GM19468 (cell line): ENCODE data around the gene DEPDC5.

Source experiments
- ATAC-seq: cut with Tn5 transposase; IDR thresholded peaks from one replicate; pipeline ENCODE4 v1.9.1; 2021; ENCODE audit warnings: mild to moderate bottlenecking, moderate library complexity, moderate number of reproducible peaks; ENCODE audit not compliant: unreplicated experiment; ENCODE audit errors: extremely low read depth

DEPDC5 gene

GRCh38 chr22:31844941-31845340 is 91.1 kb downstream of the DEPDC5 start:
- no peak for ATAC-seq

- peak; percentile 14 for ATAC-seq
Measured at GRCh38 chr22:31846161-31847115, 92.6 kb downstream of the DEPDC5 start.

GRCh38 chr22:31848411-31848810 is 94.6 kb downstream of the DEPDC5 start:
- ATAC-seq: no peak

GRCh38 chr22:31850135-31850534 is 96.3 kb downstream of the DEPDC5 start:
- no peak for ATAC-seq

- no peak for ATAC-seq
Measured at GRCh38 chr22:31852691-31853421, 99.0 kb downstream of the DEPDC5 start.

- no peak for ATAC-seq
Measured at GRCh38 chr22:31853736-31854495, 100.1 kb downstream of the DEPDC5 start.

- no peak for ATAC-seq
Measured at GRCh38 chr22:31857247-31857646, 103.4 kb downstream of the DEPDC5 start.

- ATAC-seq: no peak
Measured at GRCh38 chr22:31861226-31861840, 107.5 kb downstream of the DEPDC5 start.

GRCh38 chr22:31866918-31867317 is 113.1 kb downstream of the DEPDC5 start:
- ATAC-seq: no peak

GRCh38 chr22:31867386-31868153 is 113.8 kb downstream of the DEPDC5 start:
- no peak for ATAC-seq

- ATAC-seq: no peak
Measured at GRCh38 chr22:31869739-31870138, 115.9 kb downstream of the DEPDC5 start.

GRCh38 chr22:31870890-31871289 is 117.1 kb downstream of the DEPDC5 start:
- no peak for ATAC-seq

GRCh38 chr22:31871480-31871879 is 117.7 kb downstream of the DEPDC5 start:
- no peak for ATAC-seq

- no peak for ATAC-seq
Measured at GRCh38 chr22:31872209-31872608, 118.4 kb downstream of the DEPDC5 start.

- no peak for ATAC-seq
Measured at GRCh38 chr22:31874821-31875220, 121.0 kb downstream of the DEPDC5 start.

GRCh38 chr22:31876156-31876920 is 122.5 kb downstream of the DEPDC5 start:
- no peak for ATAC-seq

- ATAC-seq: no peak
Measured at GRCh38 chr22:31879585-31879984, 125.8 kb downstream of the DEPDC5 start.

GRCh38 chr22:31881200-31881599 is 127.4 kb downstream of the DEPDC5 start:
- ATAC-seq: no peak

- ATAC-seq: no peak
Measured at GRCh38 chr22:31881865-31882264, 128.0 kb downstream of the DEPDC5 start.
